Measurements from ENCODE around the gene TWF2. TPM values are rescaled to one million over a fixed set of nuclear protein-coding genes. Genes with fewer than 3 reads are reported as not detected.

Gene TWF2
- total RNA-seq, 6 donors from 2014 or later = 31.9 to 83.5 (median 66.6) TPM

DNA sequence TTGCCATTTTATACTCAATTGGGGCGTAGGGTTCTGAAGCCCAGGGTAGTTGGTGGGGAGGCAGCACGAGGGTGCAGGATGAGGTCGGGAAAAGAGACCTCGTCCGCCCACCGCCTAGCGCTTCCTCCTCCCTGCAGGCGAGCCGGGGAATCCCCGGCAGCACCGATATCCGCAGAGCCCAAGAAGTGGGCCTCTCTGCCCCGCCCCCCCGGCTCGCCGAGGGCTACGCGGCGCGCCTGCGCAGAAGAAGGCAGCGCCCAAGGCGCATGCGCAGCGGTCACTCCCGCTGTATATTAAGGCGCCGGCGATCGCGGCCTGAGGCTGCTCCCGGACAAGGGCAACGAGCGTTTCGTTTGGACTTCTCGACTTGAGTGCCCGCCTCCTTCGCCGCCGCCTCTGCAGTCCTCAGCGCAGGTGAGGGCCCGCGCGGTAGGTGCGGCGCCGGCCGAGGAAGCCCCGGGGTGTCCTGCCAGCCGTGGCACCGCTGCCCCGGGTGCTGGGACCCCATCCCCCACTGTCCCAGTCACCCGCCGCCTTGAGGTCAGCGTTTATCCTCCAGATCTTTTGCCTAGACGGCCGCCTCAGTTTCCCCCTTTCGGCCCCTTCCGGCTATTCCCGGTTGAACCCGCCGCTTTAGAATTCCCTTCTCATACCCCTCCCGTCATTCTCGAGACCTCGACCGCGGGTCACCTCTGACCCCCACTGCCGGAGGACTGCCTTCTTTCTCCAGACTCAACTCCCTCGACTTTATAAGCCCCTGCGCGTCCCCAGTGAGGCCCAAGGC lies 40.9 kb downstream of the TWF2 start, which contains the start of gene ALAS1:
ALAS1 (plus strand) TSS at position 319 of the 784 bp plus-strand sequence. CDS start 1,082 bp downstream, outside the sequence.
- Histone ChIP-seq H3K4me1 (peaks cover 60 to 83% (median 76%) of the 10 kb centered on the region in 4 donors), H3K9me3 (no peaks in the 10 kb centered on the region), H3K27ac (peak within 1 kb of the TSS; percentile 89 to 98 (median 93)), H3K27me3 (no peaks in the 10 kb centered on the region), H3K36me3 (peaks cover 7 to 21% (median 8%) of the 10 kb centered on the region in 4 donors), H3K4me3 (peak within 1 kb of the TSS; percentile 88 to 96 (median 92))
- TF ChIP-seq POLR2A (IDR thresholded peaks at IDR 0.05) (peak in 3 of 4 donors; percentile 85 to 99 (median 99)), EP300 (IDR thresholded peaks at IDR 0.05) (no peak), POLR2AphosphoS5 (IDR thresholded peaks at IDR 0.05) (peak; percentile 87 to 98)
- TF ChIP-seq, protein P1, sequence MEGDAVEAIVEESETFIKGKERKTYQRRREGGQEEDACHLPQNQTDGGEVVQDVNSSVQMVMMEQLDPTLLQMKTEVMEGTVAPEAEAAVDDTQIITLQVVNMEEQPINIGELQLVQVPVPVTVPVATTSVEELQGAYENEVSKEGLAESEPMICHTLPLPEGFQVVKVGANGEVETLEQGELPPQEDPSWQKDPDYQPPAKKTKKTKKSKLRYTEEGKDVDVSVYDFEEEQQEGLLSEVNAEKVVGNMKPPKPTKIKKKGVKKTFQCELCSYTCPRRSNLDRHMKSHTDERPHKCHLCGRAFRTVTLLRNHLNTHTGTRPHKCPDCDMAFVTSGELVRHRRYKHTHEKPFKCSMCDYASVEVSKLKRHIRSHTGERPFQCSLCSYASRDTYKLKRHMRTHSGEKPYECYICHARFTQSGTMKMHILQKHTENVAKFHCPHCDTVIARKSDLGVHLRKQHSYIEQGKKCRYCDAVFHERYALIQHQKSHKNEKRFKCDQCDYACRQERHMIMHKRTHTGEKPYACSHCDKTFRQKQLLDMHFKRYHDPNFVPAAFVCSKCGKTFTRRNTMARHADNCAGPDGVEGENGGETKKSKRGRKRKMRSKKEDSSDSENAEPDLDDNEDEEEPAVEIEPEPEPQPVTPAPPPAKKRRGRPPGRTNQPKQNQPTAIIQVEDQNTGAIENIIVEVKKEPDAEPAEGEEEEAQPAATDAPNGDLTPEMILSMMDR (IDR thresholded peaks at IDR 0.05) = peak; percentile 7 to 70 (median 45)
- DNase-seq = peak; percentile 94 to 99
- WGBS, 2 donors = 1 to 2% methylated on average over 23 to 32 of the region's 71 CpGs
- ATAC-seq (ENCODE audit: low FRiP score in 2 of 2) = peak; percentile 85 to 93

DNA sequence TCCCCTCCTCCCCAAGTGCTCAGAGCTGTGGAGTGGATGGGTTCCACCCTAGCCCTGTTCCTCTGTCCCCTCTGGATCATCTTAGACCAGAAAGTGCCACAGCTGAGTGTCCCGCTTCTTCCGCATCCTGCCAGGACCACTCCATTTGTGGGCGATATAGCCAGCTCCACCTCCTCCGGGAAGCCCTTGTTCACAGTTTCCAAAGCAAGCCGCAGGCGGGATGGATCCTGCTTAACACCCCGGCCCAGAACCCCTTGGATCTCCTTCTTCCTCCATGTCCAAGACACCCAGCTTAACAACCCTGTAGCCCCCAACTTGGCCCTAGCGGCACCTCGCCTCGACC lies 41.5 kb downstream of the TWF2 start:
- Histone ChIP-seq H3K4me1 (peaks cover 60 to 80% (median 75%) of the 10 kb centered on the region in 4 donors), H3K27ac (peak overlapping the region; percentile 89 to 98 (median 93)), H3K36me3 (peaks cover 2 to 15% (median 3%) of the 10 kb centered on the region in 4 donors), H3K4me3 (peak overlapping the region; percentile 88 to 96 (median 92)), H3K27me3 (no peaks in the 10 kb centered on the region), H3K9me3 (no peaks in the 10 kb centered on the region)
- ATAC-seq (ENCODE audit: low FRiP score in 2 of 2) (no peak), DNase-seq (no peak)
- TF ChIP-seq, protein P1 (IDR thresholded peaks at IDR 0.05) = no peak
- no peak for TF ChIP-seq EP300 (IDR thresholded peaks at IDR 0.05)
- no peak for TF ChIP-seq POLR2A (IDR thresholded peaks at IDR 0.05)
- no peak for TF ChIP-seq POLR2AphosphoS5 (IDR thresholded peaks at IDR 0.05)
- 43 to 47% methylated on average over 10 of the region's 10 CpGs for WGBS, 2 donors

DNA sequence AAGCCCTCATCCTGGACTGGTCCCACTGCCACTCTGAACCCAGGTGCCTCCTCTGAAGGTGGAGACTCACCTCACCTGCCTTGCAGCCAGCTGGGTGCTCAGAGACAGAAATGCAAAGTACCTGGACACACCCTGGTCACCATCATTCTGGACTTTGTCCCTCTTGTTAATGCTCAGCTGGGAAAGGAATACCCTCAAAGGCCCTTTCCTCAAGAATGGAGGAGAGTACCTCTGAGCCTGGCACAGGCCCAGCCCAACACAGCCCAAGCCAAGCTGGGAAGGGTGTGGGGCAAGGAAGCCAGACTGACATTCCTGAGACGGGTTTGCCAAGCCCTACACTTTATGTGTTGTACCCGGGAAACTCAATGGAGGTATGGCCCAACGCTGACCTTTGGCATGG lies 42.0 kb downstream of the TWF2 start:
- H3K4me1 ChIP-seq = peaks cover 60 to 75% (median 72%) of the 10 kb centered on the region in 4 donors
- 24 to 44% methylated on average over 3 of the region's 3 CpGs for WGBS, 2 donors
- ATAC-seq (ENCODE audit: low FRiP score in 2 of 2) = peak in 1 of 2 donors; percentile 82
- no peaks in the 10 kb centered on the region for H3K27me3 ChIP-seq
- no peak for TF ChIP-seq POLR2AphosphoS5 (IDR thresholded peaks at IDR 0.05)
- peak in 1 of 4 donors; percentile 30 for TF ChIP-seq EP300 (IDR thresholded peaks at IDR 0.05)
- peak overlapping the region; percentile 89 to 98 (median 93) for H3K27ac ChIP-seq
- H3K9me3 ChIP-seq = no peaks in the 10 kb centered on the region
- H3K4me3 ChIP-seq = no peak overlapping the region
- peak; percentile 77 to 87 for DNase-seq
- H3K36me3 ChIP-seq = peaks cover 0 to 10% (median 0%) of the 10 kb centered on the region in 4 donors

DNA sequence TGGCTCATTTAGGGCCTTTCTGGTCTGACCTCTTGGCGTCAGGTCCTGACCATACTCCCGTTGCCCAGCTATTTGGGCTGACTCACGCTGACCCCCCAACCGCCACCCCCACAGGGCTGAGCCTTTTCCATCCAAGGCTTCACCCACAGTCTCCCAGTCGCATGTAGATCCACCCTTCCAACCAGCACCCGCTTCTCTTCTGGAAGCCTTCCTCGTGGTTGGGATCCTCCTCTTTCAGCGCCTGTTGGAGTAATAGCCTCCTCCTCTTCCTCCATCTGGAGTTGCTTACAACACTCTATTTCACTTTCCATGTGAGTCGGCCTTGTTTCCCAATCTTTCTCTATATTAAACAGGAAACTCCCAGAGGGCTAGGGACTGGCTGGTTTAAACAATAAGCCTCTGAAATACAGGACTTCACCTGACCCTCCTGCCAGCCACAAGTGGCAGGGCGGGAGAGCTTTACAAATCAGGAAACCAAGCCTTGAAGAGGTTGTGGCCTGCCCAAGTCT lies 43.1 kb downstream of the TWF2 start:
- DNase-seq (peak in 1 of 2 donors; percentile 90), ATAC-seq (ENCODE audit: low FRiP score in 2 of 2) (peak; percentile 34 to 59)
- H3K4me3 ChIP-seq = no peak overlapping the region
- TF ChIP-seq EP300 (IDR thresholded peaks at IDR 0.05) (peak in 1 of 4 donors; percentile 65), POLR2AphosphoS5 (IDR thresholded peaks at IDR 0.05) (peak in 1 of 2 donors; percentile 35), POLR2A (IDR thresholded peaks at IDR 0.05) (peak in 1 of 4 donors; percentile 39)
- TF ChIP-seq, protein P1 (IDR thresholded peaks at IDR 0.05) = no peak
- H3K9me3 ChIP-seq = no peaks in the 10 kb centered on the region
- peaks cover 0 to 7% (median 0%) of the 10 kb centered on the region in 4 donors for H3K36me3 ChIP-seq
- WGBS, 2 donors = 39 to 50% methylated on average over 10 of the region's 10 CpGs
- no peaks in the 10 kb centered on the region for H3K27me3 ChIP-seq
- peak overlapping the region; percentile 89 to 98 (median 93) for H3K27ac ChIP-seq
- peaks cover 58 to 74% (median 66%) of the 10 kb centered on the region in 4 donors for H3K4me1 ChIP-seq

DNA sequence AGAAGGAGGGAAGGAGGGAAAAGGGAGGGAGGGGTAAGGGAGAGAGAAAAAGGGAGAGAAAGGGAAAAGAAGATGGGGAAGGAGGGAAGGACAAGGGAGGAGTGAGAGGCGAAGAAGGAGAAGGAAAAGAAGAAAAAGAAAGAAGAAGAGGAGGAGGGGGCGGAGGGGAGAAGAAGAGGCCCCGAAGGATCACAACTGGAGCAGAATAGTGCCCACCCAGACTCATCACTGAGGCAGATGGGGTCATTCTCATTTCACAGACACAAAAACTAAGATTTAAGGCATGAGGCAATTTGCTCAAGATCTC lies 43.7 kb downstream of the TWF2 start:
- no peak overlapping the region for H3K4me3 ChIP-seq
- ATAC-seq (ENCODE audit: low FRiP score in 2 of 2) (no peak), DNase-seq (no peak)
- TF ChIP-seq EP300 (IDR thresholded peaks at IDR 0.05) (no peak), POLR2AphosphoS5 (IDR thresholded peaks at IDR 0.05) (no peak), POLR2A (IDR thresholded peaks at IDR 0.05) (no peak)
- TF ChIP-seq, protein P1 (IDR thresholded peaks at IDR 0.05) = no peak
- H3K4me1 ChIP-seq = peaks cover 61 to 74% (median 67%) of the 10 kb centered on the region in 4 donors
- 83 to 88% methylated on average over 3 of the region's 3 CpGs for WGBS, 2 donors
- H3K9me3 ChIP-seq = no peaks in the 10 kb centered on the region
- no peaks in the 10 kb centered on the region for H3K27me3 ChIP-seq
- H3K36me3 ChIP-seq = peaks cover 0 to 7% (median 0%) of the 10 kb centered on the region in 4 donors
- H3K27ac ChIP-seq = peak overlapping the region; percentile 89 to 98 (median 93)

Measured in upper lobe of left lung (tissue), 6 donors.